DMS114 treated with DMSO at 0.1 percent for 48 hours (cell line): Measurements from ENCODE around the gene DDR2.

Experiments used
- DNase-seq: peaks from one replicate; lab custom pipeline; 2025; ENCODE audit not compliant: unreplicated experiment; lab: John Stamatoyannopoulos, UW

Gene DDR2

DNA sequence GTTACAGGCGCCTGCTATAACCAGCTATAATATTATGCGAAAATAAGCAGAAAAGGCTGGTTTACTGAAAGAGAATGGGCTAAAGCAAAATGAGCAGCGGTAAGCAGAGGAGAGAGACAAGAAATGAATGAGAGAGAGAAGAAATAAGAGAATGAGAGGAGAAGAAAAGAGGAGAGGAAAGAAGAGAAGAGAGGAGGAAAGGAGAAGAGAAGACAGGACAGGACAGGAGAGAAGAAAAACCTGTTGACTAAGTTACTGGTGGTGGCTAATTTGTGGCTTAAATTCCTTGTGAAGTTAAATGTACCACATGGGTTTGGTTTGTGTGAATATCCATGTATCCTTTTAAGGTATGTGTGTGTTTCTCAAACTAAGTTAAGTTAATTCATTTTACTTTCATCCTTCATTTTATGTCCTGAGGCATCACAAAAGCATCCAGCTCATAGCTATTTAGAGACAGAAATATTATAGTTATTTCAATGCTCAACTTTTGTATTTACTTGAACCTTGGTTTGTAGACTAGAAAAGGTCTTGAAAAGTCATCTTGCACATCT is 3.1 kb upstream of the DDR2 start:
- no peak for DNase-seq

DNA sequence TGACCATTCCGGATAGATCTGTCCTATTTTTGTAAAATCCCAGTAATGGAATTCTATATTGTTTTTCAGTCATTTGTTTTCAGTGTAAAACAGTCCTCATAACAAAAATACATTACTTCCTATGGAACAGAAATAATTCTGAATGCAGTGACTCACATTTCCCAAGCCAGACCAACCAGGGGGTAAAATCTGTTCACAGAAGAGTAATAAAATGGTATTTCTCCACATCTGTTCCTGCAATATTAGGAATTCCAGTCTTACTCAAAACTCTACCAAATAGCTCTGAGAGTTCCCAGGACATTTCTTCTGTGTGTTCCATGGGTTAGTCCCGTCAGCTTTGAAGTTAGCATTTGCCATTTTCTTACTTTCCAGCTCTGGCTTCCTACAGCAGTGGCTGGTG is 2.6 kb upstream of the DDR2 start:
- no peak for DNase-seq

DNA sequence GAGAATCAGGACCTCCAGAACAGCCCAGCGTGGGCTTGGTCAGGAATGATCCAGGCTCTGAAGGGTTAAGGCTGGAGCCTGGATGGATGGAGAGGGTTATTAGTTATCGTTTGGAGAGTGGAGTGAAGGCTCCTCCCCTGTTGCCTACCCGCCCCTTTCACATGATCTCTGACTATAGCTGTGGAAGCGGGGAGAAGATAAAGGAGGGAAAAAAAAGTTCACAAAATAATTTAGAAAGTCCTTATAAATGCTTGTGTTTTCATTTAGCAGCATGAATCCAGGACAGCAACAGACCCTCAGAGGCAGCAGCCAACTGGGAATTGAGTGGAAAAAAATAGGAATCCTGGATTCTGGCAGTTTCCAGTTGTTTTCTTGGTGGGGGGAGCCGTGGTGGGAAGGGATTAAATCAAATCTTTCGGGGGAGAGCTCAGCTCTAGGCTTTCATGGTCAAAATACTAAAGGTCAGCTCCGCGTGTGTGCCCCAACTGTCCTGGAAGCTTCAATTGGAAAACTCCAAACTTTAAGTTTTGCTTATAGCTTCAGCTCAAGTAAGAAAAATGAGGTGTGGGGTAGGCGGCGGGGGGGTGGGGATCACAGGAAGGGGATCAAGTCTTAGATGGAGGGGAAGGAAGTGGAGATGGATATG is 595 bp upstream of the DDR2 start:
- DNase-seq, result no peak

DNA sequence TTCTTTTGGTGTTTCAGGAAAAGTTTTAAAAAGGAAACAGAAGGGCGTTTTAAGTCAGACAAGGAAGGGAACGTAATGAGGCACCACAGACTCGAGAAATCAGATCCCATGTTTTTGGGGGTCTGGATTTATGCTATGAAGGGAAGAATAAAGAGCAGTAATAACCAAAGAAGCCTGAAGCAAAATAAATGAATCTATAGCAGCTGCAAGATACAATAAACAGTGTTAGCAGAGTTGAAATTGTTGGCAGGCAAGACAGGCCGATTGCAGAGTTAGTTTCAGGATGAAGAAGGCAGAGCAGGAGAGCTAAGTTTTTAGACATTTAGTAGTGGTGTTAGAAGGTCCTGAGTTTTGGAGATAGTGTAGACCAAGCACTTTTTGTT is 425 bp downstream of the DDR2 start:
- DNase-seq, result no peak

DNA sequence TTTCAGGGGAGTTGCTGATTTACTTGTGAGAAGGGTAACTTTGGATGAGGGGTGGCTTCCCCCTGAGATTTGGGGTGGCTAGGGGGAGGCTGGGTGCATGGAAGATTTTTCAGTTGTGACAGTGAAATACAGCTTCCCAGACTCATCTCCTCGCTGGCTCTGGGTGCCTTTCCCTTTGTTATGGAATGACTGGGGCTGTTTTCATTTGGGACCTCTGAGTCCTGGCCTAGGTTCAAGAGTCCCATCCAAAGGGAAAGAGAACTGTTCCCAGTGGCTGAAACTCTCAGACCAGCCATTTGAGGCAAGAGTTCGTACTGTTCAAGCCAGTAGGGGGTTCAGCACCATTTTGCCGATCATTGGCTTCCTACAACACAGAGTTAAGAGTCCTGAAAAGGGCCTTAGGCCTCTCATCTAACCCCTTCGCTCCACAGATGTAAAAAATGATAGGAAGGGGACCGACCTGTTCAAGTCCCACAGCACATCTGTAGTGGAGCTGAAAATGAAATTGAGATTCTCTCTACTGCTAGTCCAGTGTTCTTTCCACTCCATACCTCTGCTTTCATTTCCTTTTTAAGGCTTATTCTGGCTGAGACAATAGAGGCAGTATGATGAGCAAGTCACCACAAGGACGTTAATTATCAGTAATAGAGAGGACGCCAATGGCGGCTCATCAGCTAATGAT is 958 bp downstream of the DDR2 start:
- DNase-seq, result no peak

DNA sequence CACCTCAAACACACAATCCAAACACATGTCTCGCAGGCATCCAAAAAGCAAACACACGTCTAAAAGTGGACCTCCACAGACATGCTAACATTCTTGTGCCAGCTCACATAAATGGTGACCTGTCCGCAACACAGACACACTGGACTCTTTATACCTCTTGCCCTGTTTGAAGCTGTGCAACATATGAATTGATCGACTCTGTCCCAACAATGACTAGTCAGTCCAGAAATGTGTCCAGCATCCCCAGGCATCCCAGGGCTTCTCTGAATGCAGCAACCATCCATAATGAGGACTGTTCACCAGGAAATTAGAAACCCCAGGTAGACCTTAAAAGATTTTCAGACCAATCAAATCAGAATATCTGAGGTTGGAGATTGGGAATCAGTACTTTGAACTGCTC is 3.2 kb downstream of the DDR2 start:
- DNase-seq, result no peak

DNA sequence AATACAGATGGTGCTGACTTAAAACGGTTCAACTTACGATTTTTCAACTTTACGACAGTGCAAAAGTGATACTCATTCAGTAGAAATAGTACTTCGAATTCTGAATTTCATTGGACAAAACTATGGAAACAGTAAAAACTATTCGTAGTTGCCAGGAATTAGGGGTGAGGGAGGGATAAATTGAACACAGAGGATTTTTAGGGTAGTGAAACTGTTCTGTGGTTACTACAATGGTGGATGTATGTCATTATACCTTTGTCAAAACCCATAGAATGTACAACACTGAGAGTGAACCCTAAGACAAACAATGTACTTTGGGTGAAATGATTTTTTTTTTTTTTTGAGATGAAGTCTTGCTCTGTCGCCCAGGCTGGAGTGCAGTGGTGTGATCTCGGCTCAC is 7.5 kb downstream of the DDR2 start:
- DNase-seq, result no peak

DNA sequence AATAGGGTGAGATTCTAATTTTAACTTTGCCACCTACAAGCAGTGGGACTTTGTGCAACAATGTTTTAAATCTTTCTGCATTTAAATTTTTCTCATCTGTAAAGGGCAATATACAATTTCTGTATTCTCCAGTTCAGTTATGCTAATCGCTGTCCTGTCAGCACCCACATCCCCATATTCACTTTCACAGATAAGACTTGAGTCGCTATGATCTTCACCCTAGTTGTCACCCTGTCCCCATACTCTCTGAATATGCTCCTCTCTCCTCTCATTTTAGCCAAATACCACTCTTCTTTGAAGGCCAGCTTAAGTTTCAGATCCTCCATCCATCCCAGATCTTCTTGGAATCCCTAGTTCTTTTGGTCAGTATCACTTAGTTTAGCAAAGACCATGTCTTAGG is 8.8 kb downstream of the DDR2 start:
- no peak for DNase-seq

DNA sequence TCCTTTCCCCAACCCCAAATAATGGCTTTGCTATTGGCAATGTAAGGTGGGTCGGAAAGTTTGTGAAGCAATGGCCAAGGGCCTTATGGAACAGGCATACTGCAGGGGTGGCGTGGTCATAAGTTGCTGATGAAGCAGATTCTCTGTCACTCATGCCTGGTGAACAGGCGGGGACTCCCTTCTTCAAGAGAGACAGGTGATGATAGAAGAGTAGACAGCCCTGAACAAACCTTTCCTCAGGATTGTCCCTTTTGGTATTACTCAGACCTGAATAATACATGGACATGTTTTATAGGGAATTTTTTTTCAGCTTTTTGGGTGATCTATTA is 12.7 kb downstream of the DDR2 start:
- DNase-seq, result no peak

DNA sequence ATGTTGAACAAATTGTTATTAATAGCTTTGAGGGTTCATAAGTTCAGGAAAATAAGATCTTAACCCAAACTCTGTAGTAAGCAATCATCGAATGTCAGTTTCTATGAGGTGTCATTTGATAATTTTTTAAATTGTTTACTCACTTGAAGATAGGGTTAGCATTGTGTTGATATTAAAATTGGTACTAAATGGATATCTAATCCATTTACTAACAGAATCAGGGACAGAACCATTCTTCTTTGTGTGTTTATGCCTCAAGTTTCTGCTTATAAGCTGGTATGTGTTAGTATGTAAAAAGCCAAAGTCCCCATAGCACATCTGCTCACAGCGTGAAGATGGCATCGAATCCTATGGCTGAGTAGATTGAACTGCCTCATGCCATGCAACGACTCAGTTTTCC is 13.4 kb downstream of the DDR2 start:
- DNase-seq, result no peak

DNA sequence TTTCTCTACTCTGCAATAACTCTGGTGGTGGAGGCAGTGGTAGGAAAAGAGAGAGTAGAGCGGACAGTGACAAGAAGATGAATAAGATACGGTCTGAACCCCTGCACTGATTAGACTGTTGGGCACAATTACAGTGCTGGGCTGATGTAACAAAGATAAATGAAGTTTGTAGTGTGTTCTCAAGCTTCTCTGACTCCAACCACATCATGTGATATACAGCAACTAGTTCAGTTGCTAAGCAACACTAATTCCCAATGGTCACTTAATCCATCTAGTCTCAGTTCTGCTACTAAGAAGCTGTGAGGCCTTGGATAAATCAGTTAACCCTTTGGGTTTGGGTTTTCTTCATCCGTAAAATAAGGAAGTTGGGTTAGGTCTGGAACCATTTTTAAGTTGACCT is 17.3 kb downstream of the DDR2 start:
- DNase-seq, result no peak

DNA sequence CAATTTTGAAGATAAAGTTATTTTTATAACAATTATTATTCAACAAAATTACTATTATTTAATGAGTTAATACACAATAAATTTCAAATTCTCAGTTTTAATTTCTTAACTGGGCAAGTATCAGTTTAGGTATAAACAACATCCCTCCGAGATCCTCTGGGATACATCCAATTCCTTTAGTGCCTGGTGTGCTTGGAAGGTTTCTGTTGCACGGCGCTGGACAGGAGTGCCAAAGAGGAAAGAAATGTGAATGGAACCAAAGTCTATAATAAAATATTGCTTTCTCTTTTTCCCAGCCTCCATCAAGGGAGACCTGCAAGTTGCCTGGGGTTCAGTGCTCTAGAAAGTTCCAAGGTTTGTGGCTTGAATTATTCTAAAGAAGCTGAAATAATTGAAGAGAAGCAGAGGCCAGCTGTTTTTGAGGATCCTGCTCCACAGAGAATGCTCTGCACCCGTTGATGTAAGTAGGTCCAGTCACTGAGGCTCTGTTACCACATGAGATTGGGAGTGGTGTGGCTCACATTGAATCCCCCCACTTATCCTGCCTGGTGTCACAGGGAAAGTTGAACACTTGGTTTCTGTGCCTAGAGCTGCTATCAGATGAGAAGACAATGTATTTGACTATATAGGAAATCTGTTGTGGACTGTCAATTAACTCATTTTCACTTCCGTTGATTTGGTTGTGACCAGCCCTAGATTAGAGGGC is 22.8 kb downstream of the DDR2 start:
- DNase-seq, result no peak

DNA sequence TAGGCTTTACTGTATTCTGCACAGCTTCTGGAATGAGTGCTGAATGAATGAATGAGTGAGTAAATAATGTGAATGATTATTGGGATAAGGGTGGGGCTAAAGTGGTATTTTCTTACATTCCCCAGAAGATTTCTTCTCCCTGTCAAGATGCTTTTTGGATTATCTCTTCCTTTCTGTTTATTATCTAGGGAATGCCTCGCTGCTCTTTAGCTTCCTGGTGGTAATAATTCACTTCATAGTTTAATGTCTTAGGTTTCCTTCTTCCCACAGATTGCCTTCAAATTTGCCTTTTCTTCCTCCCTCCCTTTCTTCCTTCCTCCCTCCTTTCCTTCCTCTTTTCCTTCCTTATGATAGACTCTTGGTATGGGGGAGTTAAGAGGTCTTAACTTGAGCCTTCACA is 24.0 kb downstream of the DDR2 start:
- DNase-seq, result no peak

DNA sequence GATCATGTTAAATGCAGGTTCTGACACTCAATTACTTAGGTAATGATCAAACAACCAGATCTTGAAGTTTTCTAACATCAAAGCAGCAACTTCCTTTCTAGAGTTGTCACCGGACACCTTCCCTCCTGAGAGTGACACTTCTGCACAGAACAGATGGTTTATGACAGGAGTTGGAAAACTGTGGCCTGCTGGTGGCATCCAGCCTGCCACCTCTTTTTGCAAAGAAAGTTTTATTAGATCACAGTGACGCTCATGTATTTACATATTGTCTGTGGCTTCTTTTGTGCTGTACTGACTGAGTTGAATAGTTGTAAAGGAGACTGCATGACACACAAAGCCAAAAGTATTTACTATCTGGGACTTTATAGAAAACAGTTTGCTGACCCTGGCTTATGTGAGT is 28.3 kb downstream of the DDR2 start:
- no peak for DNase-seq

DNA sequence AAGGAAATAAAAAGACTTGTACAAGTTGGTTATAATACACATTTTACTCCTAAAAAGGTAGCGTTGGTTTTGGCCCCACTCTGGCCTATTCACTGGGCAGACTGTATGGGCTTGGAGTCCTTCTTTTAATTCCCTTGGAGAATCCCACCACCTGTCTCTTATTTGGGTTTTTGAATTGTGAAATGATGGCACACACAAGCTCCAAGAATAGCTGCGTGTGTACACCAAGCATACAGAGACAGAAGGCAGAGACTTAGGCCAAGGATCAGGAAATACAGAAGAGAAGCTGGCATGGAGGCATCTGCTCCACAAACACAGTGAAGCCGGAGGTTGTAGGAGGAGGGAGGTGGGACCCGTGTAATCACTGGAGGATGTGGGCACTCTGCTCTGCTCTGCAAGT is 29.1 kb downstream of the DDR2 start:
- DNase-seq, result no peak

DNA sequence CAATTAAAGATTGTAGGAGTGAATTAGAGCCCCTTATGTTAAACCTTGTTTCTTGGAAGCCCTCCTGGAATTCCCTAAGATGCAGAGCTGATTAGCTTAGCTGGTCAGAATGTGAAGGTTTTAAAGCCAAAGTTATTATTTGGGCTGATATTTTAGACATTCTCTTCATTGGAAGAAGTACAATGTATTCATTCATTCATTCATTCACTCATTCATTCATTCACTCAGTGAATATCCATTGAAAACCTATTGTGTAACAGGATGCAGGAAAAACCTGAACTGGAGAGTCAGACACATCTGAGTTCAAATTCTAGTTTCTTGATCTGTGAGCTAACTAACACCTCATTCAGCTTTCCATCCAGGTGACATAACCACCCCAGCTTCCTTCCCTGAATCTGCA is 29.7 kb downstream of the DDR2 start:
- no peak for DNase-seq

DNA sequence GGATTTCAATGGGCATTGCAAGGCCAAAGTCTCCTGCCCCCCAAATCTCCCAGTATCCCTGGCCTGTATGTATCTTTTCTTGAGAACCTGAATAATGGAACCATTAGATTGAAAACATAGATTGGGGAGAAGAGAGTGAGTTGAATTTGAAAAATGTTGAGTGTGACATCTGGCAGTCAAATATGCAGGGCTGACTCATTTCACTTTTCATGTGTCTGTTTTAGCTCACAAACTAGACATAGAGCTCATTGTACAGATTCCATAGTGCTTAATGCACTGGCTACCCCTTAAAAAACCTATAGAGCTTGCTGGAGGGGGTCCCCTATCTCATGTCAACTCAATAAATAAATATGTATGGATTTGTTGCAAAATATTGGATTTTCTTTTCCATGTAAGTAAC is 30.8 kb downstream of the DDR2 start:
- no peak for DNase-seq

DNA sequence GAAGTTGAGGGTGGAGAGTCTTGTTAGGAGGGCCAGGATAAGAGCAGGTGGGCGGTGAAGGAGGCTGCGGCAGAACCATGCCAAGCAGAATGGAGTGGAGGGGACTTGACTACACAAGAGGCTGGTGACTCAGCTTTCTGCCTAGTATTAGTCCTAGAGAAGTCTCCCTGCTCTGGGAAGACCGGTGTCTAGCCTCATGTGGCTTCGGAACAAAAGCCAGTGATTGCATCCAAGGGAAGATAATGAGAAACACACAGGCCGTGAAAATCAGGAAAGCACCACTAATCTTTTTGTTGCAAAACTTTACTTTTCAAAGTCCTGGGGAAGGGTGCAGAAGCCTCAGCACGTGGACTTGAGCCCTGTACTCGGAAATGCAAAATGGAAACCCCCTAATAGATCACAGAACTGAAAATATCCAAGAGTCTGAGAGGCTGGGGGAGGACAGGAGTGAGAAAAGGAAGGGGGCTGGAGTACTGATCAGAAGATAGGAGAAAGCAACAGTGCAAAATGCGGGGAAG is 31.4 kb downstream of the DDR2 start:
- no peak for DNase-seq

DNA sequence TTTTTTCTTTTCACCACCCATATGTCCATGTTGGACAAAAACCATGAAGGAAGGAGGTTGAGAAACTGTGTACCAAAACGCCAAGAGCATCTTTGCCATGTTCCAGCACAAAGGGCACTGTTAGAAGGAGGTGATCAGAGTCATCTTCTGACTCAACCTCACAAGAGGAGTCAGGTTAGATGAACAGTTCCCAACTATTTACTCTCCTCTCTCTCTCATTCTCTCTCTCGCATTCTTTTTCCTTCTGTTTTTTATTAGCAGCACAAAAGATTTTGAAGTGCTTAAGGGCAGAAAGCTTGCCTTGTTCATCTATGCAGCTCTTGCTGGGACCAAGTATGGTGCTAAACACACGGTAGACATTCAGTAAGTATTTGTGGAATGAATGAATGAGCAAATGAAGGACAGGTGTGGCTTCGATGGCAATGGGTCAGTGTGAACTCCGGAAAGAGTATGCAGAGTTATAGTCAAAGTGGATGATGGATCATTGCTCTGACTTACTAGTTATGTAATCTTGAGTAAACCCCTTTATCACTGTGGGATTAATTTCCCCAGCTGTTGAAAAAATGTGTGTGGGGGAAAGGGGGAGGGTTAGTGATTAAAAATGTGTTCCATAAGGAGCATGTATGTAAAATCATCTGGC is 33.9 kb downstream of the DDR2 start:
- DNase-seq, result no peak

DNA sequence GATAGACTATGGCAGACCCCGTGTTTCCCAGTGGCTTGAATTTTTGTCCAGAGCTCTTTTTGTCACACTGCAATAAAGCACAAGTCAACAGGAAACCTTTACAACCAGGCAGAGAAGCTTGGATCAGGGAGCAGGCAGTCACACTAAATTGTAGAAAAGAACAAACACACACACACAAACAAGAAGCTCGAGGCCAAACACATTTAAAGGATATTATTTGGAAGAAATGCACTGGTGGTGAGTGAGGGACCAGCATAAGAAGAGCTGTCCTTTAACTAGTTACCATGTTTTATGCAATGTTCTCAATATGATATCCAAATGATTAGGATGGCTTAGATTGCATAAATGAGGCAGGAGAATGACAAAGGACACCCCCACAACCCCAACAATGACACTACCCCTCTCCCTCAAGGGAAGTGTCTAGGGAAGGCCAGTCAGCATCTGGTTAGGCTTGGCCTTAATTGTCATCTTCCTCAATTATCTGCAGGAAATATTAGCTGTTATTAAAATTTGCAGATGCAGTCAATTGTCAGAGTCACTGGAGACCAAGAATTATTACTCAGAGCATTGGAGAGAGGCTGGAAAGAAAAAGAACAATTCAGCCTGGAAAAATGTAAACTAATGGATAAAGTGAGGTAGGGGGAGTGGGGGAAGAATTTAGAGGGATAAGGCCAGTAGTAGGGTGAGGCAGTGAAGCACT is 35.3 kb downstream of the DDR2 start:
- DNase-seq, result no peak
